Peyer's patch (tissue), 4 donors: Measurements from ENCODE around the gene PCDH1.

Experiments
- CTCF ChIP-seq, 6 experiments: fragments of 450-650 bp in 4 of 6; fragments of 200-600 bp in 2 of 6; sonication (generic) in 1 of 6; IDR thresholded peaks; one replicate each; pipeline ENCODE4 v1.5.1; 2017 to 2019; ENCODE audit warnings: antibody characterized with exemption in 6 of 6, mild to moderate bottlenecking in 3 of 6, moderate library complexity in 1 of 6
- POLR2A ChIP-seq, 2 donors: fragments of 450-650 bp; IDR thresholded peaks; one replicate each; pipeline ENCODE4 v1.5.1; 2017; ENCODE audit warnings: antibody characterized with exemption in 2 of 2, mild to moderate bottlenecking in 2 of 2, moderate library complexity in 2 of 2

DNA sequence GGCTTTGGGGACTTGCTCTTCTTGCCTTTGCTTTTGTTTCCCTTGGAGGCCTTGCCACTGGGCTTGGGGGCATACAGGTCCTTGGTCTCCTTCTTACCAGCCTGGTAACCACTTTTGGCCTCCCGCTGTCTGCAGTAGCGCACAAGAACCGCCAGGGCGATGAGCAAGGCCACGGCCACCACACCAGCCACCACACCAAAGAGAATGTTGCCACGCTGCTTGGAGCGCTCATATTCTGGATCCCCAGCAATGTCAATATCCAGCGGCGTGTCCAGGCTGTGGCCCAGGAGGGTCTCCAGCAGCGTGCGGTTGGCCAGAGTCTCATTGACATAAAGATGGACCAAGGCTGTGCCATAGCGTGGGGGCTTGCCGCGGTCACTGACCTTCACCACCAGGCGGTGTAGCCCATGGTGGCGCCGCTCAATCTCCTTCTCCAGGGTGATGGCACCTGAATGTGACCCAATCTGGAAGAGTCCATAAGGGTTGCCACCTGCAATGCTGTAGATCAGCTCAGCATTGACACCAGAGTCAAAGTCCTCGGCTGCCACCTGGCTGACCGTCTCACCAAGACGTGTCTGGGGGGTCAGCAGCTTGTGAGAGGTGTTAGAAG, 14.5 kb downstream of the PCDH1 start:
- no peak for TF ChIP-seq CTCF (IDR thresholded peaks at IDR 0.05)
- TF ChIP-seq POLR2A (IDR thresholded peaks at IDR 0.05) = no peak
